ENCODE data around the gene TIMP3.
"Not testable (repeated sequence)": the region's sequence is repeated elsewhere in the genome, so short reads cannot be mapped to it uniquely, and the experiment has no call there.

Gene TIMP3

GRCh38 chr22:32801537-32802236 is at the start of gene TIMP3:
TIMP3 (plus strand) TSS chr22:32801705; CDS start chr22:32802002, 297 bp downstream.
- no peak for DNase-seq

- no peak for DNase-seq
Observed at GRCh38 chr22:32752326-32752725, 49.2 kb upstream of the TIMP3 start.

GRCh38 chr22:32752816-32753520 is 48.5 kb upstream of the TIMP3 start:
- no peak for DNase-seq

GRCh38 chr22:32753591-32753990 is 47.9 kb upstream of the TIMP3 start:
- DNase-seq = no peak

GRCh38 chr22:32754413-32755041 is 47.0 kb upstream of the TIMP3 start:
- DNase-seq = no peak

- not testable (repeated sequence) for DNase-seq
Observed at GRCh38 chr22:32757086-32757762, 44.3 kb upstream of the TIMP3 start.

GRCh38 chr22:32758866-32759385 is 42.6 kb upstream of the TIMP3 start:
- no peak for DNase-seq

GRCh38 chr22:32760396-32760795 is 41.1 kb upstream of the TIMP3 start:
- no peak for DNase-seq

GRCh38 chr22:32760815-32761214 is 40.7 kb upstream of the TIMP3 start:
- no peak for DNase-seq

- DNase-seq = no peak
Observed at GRCh38 chr22:32761251-32761903, 40.1 kb upstream of the TIMP3 start.

- no peak for DNase-seq
Observed at GRCh38 chr22:32764330-32765131, 37.0 kb upstream of the TIMP3 start.

GRCh38 chr22:32765132-32765618 is 36.3 kb upstream of the TIMP3 start:
- no peak for DNase-seq

GRCh38 chr22:32771756-32772155 is 29.7 kb upstream of the TIMP3 start:
- DNase-seq = no peak

- DNase-seq = no peak
Observed at GRCh38 chr22:32775957-32776356, 25.5 kb upstream of the TIMP3 start.

GRCh38 chr22:32776397-32776796 is 25.1 kb upstream of the TIMP3 start:
- no peak for DNase-seq

- DNase-seq = no peak
Observed at GRCh38 chr22:32776802-32777201, 24.7 kb upstream of the TIMP3 start.

GRCh38 chr22:32777987-32778386 is 23.5 kb upstream of the TIMP3 start:
- DNase-seq = no peak

GRCh38 chr22:32780726-32781310 is 20.7 kb upstream of the TIMP3 start:
- no peak for DNase-seq

- no peak for DNase-seq
Observed at GRCh38 chr22:32781695-32782094, 19.8 kb upstream of the TIMP3 start.

- no peak for DNase-seq
Observed at GRCh38 chr22:32785321-32786026, 16.0 kb upstream of the TIMP3 start.

- no peak for DNase-seq
Observed at GRCh38 chr22:32786027-32786418, 15.5 kb upstream of the TIMP3 start.

All from NCI-H1694 (cell line).